ENCODE results near the gene DCLK1. TPM values are rescaled to one million over a fixed set of nuclear protein-coding genes. Genes with fewer than 3 reads are reported as not detected.

The DCLK1 gene
- total and polyA plus RNA-seq, 2 donors (not counting 1 experiment from before 2014, with no cell fraction given) = 0.56 to 6.3 TPM

DNA sequence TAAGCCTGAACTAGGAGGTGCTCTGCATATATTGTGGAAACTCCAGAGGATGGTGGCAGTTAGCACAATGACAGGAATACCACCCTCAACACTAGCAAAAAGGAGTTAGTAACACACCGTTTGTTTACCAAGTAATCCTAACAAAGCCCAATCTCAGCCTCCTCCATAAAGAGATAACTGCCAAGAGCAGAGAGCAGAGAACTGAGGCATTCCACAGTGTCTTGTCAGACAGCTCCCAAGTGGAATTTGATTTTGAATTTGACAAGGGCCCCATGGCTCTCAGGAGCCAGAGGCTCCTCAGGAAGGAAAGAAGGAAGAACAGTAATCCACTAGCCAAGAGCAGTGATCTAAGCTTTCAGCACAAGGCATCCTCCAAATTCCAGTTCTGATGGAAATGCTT lies 298.6 kb downstream of the DCLK1 start:
- Histone ChIP-seq H3K9ac (ENCODE audit: insufficient read depth, low read length) (no peak overlapping the region), H3K79me2 (ENCODE audit: control insufficient read depth, insufficient read depth, low read length) (no peaks in the 10 kb centered on the region), H3K4me2 (ENCODE audit: extremely low read depth, insufficient read depth, low read length) (no peak overlapping the region), H3K27ac (ENCODE audit: insufficient read depth, low read length) (no peak overlapping the region), H3K9me3 (ENCODE audit: control insufficient read depth, insufficient read depth, low read depth, low read length) (no peaks in the 10 kb centered on the region), H3K36me3 (ENCODE audit: control insufficient read depth, insufficient read depth, low read length) (no peaks in the 10 kb centered on the region), H3K4me1 (ENCODE audit: control insufficient read depth, extremely low read depth, insufficient read depth, low read length) (no peaks in the 10 kb centered on the region), H4K20me1 (ENCODE audit: control insufficient read depth, extremely low read depth, insufficient read depth, low read length) (no peaks in the 10 kb centered on the region), H2AFZ (ENCODE audit: low read length) (no peak overlapping the region), H3K4me3 (replicated peaks in 1 of 4; ENCODE audit: control extremely low read depth in 1 of 4, insufficient read depth in 1 of 4, low read depth in 3 of 4, low read length in 4 of 4) (no peak overlapping the region), H3K27me3 (ENCODE audit: control insufficient read depth, insufficient read depth, low read length) (no peaks in the 10 kb centered on the region)
- peak in 1 of 2 donors; percentile 25 for DNase-seq (ENCODE audit: low read depth in 2 of 2)
- no peak for TF ChIP-seq EZH2 (IDR thresholded peaks at IDR 0.05; ENCODE audit: low read length, missing control alignments)
- TF ChIP-seq, protein P1, sequence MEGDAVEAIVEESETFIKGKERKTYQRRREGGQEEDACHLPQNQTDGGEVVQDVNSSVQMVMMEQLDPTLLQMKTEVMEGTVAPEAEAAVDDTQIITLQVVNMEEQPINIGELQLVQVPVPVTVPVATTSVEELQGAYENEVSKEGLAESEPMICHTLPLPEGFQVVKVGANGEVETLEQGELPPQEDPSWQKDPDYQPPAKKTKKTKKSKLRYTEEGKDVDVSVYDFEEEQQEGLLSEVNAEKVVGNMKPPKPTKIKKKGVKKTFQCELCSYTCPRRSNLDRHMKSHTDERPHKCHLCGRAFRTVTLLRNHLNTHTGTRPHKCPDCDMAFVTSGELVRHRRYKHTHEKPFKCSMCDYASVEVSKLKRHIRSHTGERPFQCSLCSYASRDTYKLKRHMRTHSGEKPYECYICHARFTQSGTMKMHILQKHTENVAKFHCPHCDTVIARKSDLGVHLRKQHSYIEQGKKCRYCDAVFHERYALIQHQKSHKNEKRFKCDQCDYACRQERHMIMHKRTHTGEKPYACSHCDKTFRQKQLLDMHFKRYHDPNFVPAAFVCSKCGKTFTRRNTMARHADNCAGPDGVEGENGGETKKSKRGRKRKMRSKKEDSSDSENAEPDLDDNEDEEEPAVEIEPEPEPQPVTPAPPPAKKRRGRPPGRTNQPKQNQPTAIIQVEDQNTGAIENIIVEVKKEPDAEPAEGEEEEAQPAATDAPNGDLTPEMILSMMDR (conservative IDR thresholded peaks at IDR 0.05 in 1 of 2, IDR thresholded peaks at IDR 0.05 in 1 of 2; ENCODE audit: low read depth in 1 of 2, low read length in 2 of 2) = no peak

DNA sequence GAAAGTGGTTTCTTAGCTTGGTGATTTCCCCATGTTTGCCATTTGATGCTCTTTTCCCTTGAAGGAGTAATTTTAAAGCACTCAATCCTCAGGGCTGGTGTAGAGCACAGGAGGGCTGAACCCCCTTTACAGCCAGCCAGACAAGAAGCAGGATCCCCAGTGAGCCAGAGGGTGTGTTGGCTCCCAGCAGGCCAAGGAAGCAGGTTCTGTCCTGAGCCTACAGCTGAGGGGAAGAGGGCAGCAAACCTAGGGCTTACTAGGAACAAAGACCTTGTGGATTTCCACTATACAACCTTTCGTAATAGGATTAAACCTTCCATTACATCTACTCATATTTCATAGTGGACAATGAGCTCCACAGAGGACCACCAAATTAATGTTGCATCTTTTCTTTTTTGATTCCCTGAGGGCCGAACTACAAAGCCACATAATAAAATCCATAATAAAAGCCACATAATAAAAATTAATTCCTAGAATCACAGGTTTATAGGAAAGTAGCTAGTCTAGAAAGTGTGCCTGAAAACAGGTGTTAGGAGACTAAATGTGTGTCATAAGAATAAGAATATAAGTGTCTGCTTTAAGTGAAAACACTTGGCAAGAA lies 300.2 kb downstream of the DCLK1 start:
- Histone ChIP-seq H3K27me3 (ENCODE audit: control insufficient read depth, insufficient read depth, low read length) (no peaks in the 10 kb centered on the region), H3K27ac (ENCODE audit: insufficient read depth, low read length) (no peak overlapping the region), H3K9me3 (ENCODE audit: control insufficient read depth, insufficient read depth, low read depth, low read length) (no peaks in the 10 kb centered on the region), H4K20me1 (ENCODE audit: control insufficient read depth, extremely low read depth, insufficient read depth, low read length) (no peaks in the 10 kb centered on the region), H3K4me2 (ENCODE audit: extremely low read depth, insufficient read depth, low read length) (no peak overlapping the region), H3K79me2 (ENCODE audit: control insufficient read depth, insufficient read depth, low read length) (no peaks in the 10 kb centered on the region), H3K36me3 (ENCODE audit: control insufficient read depth, insufficient read depth, low read length) (no peaks in the 10 kb centered on the region), H3K4me3 (replicated peaks in 1 of 4; ENCODE audit: control extremely low read depth in 1 of 4, insufficient read depth in 1 of 4, low read depth in 3 of 4, low read length in 4 of 4) (no peak overlapping the region), H3K4me1 (ENCODE audit: control insufficient read depth, extremely low read depth, insufficient read depth, low read length) (no peaks in the 10 kb centered on the region), H3K9ac (ENCODE audit: insufficient read depth, low read length) (no peak overlapping the region), H2AFZ (ENCODE audit: low read length) (no peak overlapping the region)
- TF ChIP-seq, protein P1 (conservative IDR thresholded peaks at IDR 0.05 in 1 of 2, IDR thresholded peaks at IDR 0.05 in 1 of 2; ENCODE audit: low read depth in 1 of 2, low read length in 2 of 2) = no peak
- no peak for TF ChIP-seq EZH2 (IDR thresholded peaks at IDR 0.05; ENCODE audit: low read length, missing control alignments)
- no peak for DNase-seq (ENCODE audit: low read depth in 2 of 2)

DNA sequence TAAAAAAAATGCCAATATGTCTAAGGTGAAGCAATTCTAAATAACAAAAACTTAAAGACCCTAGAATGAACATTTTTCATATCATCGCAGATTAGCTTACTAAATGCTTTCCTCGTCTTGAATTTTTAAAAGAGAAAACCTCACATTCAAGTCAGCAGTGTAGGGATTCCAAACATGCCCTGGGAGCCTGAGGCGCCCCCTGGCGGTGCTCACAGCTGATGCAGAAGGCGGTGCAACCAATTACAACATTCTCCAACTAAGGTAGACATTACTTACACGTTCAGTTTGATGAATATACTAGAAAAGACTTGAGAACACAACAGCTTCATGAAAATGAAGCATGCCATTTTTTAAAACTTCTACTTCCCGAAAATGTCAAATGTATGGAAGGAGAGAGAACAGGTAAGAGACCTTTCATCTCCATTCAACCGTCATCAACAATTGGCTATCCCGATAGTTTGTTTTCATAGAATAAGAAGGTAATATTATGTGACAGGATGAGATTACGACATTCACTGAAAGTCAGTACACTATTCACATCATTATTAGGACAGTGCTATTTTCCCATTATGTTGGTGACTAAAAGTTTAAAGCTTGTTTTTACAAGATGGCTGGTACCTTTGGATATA lies 304.4 kb downstream of the DCLK1 start:
- H3K9me3 ChIP-seq (ENCODE audit: control insufficient read depth, insufficient read depth, low read depth, low read length) = no peaks in the 10 kb centered on the region
- H3K4me1 ChIP-seq (ENCODE audit: control insufficient read depth, extremely low read depth, insufficient read depth, low read length) = no peaks in the 10 kb centered on the region
- no peak for DNase-seq (ENCODE audit: low read depth in 2 of 2)

More for the DNA sequence above, 304.4 kb downstream of the DCLK1 start:
- Histone ChIP-seq H2AFZ (ENCODE audit: low read length) (no peak overlapping the region), H3K36me3 (ENCODE audit: control insufficient read depth, insufficient read depth, low read length) (no peaks in the 10 kb centered on the region), H3K27me3 (ENCODE audit: control insufficient read depth, insufficient read depth, low read length) (no peaks in the 10 kb centered on the region), H4K20me1 (ENCODE audit: control insufficient read depth, extremely low read depth, insufficient read depth, low read length) (no peaks in the 10 kb centered on the region), H3K79me2 (ENCODE audit: control insufficient read depth, insufficient read depth, low read length) (no peaks in the 10 kb centered on the region), H3K9ac (ENCODE audit: insufficient read depth, low read length) (no peak overlapping the region), H3K4me3 (replicated peaks in 1 of 4; ENCODE audit: control extremely low read depth in 1 of 4, insufficient read depth in 1 of 4, low read depth in 3 of 4, low read length in 4 of 4) (no peak overlapping the region), H3K27ac (ENCODE audit: insufficient read depth, low read length) (no peak overlapping the region), H3K4me2 (ENCODE audit: extremely low read depth, insufficient read depth, low read length) (no peak overlapping the region)
- TF ChIP-seq EZH2 (IDR thresholded peaks at IDR 0.05; ENCODE audit: low read length, missing control alignments) = no peak
- TF ChIP-seq, protein P1 (conservative IDR thresholded peaks at IDR 0.05 in 1 of 2, IDR thresholded peaks at IDR 0.05 in 1 of 2; ENCODE audit: low read depth in 1 of 2, low read length in 2 of 2) = peak in 1 of 2 donors; percentile 15
